ENCODE data around the gene NOL6. TPM values are rescaled to one million over a fixed set of nuclear protein-coding genes. Genes with fewer than 3 reads are reported as not detected.
"Not testable (repeated sequence)": the region's sequence is repeated elsewhere in the genome, so short reads cannot be mapped to it uniquely, and the experiment has no call there.

NOL6 gene
- total and polyA plus RNA-seq, 8 donors, result 10.7 to 43.6 (median 19.3) TPM

DNA sequence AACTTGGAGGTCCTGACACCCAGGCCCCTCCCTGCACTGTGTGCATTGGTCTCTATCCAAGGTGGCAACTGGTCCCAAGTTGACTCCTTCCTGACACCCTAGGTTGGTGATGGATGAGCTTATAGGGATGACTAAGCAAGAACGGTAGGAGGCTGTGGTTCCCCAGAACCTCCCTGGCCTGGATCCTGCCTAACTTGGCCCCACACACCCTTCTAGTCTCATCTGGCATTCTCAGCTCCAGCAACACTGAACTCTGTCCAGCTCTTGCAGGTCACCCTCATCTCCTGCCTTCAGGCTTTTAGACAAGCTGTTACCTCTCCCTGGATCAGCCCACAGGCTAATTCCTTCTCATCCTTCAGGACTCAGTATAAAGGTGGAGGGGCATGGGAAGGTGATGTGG lies 42.8 kb downstream of the NOL6 start:
- Histone ChIP-seq H3K27ac (no peak overlapping the region), H3K36me3 (no peaks in the 10 kb centered on the region), H3K4me3 (no peak overlapping the region), H3K27me3 (no peaks in the 10 kb centered on the region), H3K9me3 (no peaks in the 10 kb centered on the region), H3K4me1 (peaks cover 0 to 5% (median 0%) of the 10 kb centered on the region in 4 donors)
- no peak for DNase-seq
- no peak for TF ChIP-seq POLR2A (IDR thresholded peaks at IDR 0.05)
- no peak for TF ChIP-seq EP300 (IDR thresholded peaks at IDR 0.05)
- no peak for TF ChIP-seq POLR2AphosphoS5 (IDR thresholded peaks at IDR 0.05)
- TF ChIP-seq, protein P1, sequence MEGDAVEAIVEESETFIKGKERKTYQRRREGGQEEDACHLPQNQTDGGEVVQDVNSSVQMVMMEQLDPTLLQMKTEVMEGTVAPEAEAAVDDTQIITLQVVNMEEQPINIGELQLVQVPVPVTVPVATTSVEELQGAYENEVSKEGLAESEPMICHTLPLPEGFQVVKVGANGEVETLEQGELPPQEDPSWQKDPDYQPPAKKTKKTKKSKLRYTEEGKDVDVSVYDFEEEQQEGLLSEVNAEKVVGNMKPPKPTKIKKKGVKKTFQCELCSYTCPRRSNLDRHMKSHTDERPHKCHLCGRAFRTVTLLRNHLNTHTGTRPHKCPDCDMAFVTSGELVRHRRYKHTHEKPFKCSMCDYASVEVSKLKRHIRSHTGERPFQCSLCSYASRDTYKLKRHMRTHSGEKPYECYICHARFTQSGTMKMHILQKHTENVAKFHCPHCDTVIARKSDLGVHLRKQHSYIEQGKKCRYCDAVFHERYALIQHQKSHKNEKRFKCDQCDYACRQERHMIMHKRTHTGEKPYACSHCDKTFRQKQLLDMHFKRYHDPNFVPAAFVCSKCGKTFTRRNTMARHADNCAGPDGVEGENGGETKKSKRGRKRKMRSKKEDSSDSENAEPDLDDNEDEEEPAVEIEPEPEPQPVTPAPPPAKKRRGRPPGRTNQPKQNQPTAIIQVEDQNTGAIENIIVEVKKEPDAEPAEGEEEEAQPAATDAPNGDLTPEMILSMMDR (IDR thresholded peaks at IDR 0.05), result no peak
- intact Hi-C loops (cut with DNase I; ENCODE audit: low total_unique reads), result no loop called here
- WGBS, 5 donors, result 35 to 71% (median 45%) methylated on average over 1 of the region's 1 CpG

DNA sequence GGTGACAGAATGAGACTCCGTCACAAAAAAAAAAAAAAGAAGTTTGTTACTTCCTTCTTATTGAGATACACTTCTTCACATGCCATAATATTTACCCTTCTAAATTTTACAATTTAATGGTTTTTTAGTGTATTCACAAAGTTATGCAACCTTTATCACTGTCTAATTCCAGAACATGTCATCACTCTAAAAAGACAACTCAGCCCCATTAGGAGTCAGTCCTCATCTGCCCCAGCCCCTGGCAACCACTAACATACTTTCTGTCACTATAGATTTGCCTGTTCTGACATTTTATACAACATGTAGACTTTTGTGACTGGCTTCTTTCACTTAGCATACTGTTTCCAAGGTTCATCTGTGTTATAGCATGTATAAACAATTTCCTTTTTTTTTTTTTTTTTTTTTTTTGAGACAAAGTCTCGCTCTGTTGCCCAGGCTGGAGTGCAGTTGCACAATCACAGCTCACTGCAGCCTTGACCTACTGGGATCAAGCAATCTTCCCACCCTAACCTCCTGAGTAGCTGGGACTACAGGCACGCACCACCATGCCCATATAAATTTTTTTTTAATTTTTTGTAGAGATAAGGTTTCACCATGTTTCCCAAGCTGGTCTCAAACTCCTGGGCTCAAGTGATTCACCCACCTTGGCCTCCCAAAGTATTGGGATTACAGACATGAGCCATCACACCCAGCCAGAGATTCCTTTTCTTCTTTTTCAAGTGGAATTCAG lies 44.3 kb downstream of the NOL6 start:
- TF ChIP-seq, protein P1 (IDR thresholded peaks at IDR 0.05), result no peak
- TF ChIP-seq POLR2A (IDR thresholded peaks at IDR 0.05), result no peak
- intact Hi-C loops (cut with DNase I; ENCODE audit: low total_unique reads), result no loop called here
- H3K27ac ChIP-seq, result no peak overlapping the region
- no peak overlapping the region for H3K4me3 ChIP-seq
- no peak for DNase-seq
- H3K9me3 ChIP-seq, result no peaks in the 10 kb centered on the region
- 79 to 95% (median 90%) methylated on average over 3 of the region's 3 CpGs for WGBS, 5 donors
- H3K4me1 ChIP-seq, result peaks cover 0 to 5% (median 0%) of the 10 kb centered on the region in 4 donors
- H3K36me3 ChIP-seq, result no peaks in the 10 kb centered on the region
- no peaks in the 10 kb centered on the region for H3K27me3 ChIP-seq

DNA sequence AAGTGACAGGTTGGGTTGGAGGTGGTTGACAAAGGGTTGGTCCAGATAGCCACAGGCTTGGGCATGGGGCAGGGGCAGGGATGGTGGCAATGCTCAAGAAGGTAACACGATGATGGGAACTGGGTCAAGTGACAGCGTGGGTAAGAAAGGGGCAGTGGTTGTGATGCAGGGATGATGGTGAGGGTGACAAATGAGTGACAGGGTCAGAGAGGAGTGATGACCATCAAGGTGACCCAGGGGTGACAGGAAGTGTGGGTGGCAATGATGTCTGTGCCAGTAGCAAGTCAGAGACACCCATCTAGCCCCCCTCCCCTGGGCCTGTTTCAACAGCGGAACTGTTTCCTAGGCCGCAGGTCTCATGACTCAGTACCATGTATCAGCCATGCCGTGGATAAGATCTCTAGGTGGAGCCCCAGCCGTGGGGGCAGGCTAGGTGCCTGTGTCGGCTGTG lies 46.9 kb downstream of the NOL6 start:
- no peaks in the 10 kb centered on the region for H3K9me3 ChIP-seq
- peaks cover 0 to 5% (median 0%) of the 10 kb centered on the region in 4 donors for H3K4me1 ChIP-seq
- no peaks in the 10 kb centered on the region for H3K27me3 ChIP-seq
- H3K27ac ChIP-seq, result no peak overlapping the region
- no peaks in the 10 kb centered on the region for H3K36me3 ChIP-seq
- intact Hi-C loops (cut with DNase I; ENCODE audit: low total_unique reads), result no loop called here
- DNase-seq, result no peak
- 80 to 89% (median 88%) methylated on average over 7 of the region's 7 CpGs for WGBS, 5 donors
- TF ChIP-seq EP300 (IDR thresholded peaks at IDR 0.05) (no peak), POLR2A (IDR thresholded peaks at IDR 0.05) (no peak), POLR2AphosphoS5 (IDR thresholded peaks at IDR 0.05) (no peak)
- TF ChIP-seq, protein P1 (IDR thresholded peaks at IDR 0.05), result no peak
- H3K4me3 ChIP-seq, result no peak overlapping the region

DNA sequence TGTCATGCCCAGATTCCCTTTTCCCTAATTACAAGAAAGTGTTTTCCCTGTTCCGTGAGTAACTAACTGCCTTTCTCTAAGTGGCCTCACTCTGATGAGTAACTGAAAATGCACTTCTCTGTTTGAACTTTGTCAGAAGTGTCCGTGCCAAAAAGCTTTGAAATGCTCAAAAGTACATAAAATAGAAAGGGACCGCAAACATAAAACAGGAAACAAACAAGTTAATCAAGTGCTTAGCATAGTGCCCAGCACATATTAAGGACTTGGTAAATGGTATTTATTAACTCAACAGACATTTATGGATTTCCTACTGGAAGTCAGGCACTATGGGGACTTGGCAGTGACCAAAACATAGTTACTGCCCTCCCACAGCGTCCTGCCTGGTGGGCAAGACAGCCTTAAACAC lies 48.6 kb downstream of the NOL6 start:
- TF ChIP-seq EP300 (IDR thresholded peaks at IDR 0.05), result no peak
- no peak for TF ChIP-seq POLR2AphosphoS5 (IDR thresholded peaks at IDR 0.05)
- no peak for TF ChIP-seq POLR2A (IDR thresholded peaks at IDR 0.05)
- TF ChIP-seq, protein P1 (IDR thresholded peaks at IDR 0.05), result no peak
- WGBS, 5 donors, result 35 to 59% (median 50%) methylated on average over 4 of the region's 4 CpGs
- Histone ChIP-seq H3K4me3 (no peak overlapping the region), H3K9me3 (no peaks in the 10 kb centered on the region), H3K36me3 (no peaks in the 10 kb centered on the region), H3K27me3 (no peaks in the 10 kb centered on the region), H3K4me1 (no peaks in the 10 kb centered on the region), H3K27ac (no peak overlapping the region)
- DNase-seq, result no peak
- intact Hi-C loops (cut with DNase I; ENCODE audit: low total_unique reads), result no loop called here

DNA sequence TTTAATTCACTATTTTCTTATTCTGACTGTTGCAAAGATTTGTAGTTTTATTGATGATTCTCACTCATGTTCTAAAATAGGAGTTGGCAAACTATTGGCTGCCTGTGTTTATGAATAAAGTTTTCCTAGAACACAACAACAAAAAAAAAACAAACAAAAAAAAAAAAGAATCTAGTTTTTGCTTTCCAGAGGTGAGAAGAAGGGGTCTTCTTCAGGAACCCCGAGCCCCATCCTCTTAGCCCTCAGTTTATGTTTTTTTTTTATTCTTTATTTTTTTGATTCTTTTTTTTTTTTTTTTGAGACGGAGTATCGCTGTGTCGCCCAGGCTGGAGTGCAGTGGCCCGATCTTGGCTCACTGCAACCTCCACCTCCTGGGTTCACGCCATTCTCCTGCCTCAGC lies 49.2 kb downstream of the NOL6 start:
- H3K9me3 ChIP-seq; H3K27me3 ChIP-seq; H3K36me3 ChIP-seq; H3K4me1 ChIP-seq; intact Hi-C loops (cut with DNase I; ENCODE audit: low total_unique reads); H3K27ac ChIP-seq; H3K4me3 ChIP-seq; DNase-seq: not testable (repeated sequence)
- WGBS, 5 donors, result 93 to 97% (median 96%) methylated on average over 6 of the region's 6 CpGs

DNA sequence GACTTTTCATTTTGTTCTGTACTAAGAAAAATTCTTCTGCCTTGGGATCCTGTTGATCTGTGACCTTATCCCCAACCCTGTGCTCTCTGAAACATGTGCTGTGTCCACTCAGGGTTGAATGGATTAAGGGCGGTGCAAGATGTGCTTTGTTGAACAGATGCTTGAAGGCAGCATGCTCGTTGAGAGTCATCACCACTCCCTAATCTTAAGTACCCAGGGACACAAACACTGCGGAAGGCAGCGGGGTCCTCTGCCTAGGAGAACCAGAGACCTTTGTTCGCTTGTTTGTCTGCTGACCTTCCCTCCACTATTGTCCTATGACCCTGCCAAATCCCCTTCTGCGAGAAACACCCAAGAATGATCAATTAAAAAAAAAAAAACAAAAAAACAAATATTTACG lies 49.7 kb downstream of the NOL6 start:
- WGBS, 5 donors, result 65 to 78% (median 76%) methylated on average over 5 to 7 of the region's 7 CpGs; no CpG with 5 or more reads in 1 of the 5 donors
- intact Hi-C loops (cut with DNase I; ENCODE audit: low total_unique reads); DNase-seq; H3K9me3 ChIP-seq; H3K4me3 ChIP-seq; H3K27me3 ChIP-seq; H3K4me1 ChIP-seq; H3K36me3 ChIP-seq; H3K27ac ChIP-seq: not testable (repeated sequence)

Measured in stomach (tissue), 9 donors.